H9 (cell line): ENCODE measurements around the gene DIS3L2. TPM values are rescaled to one million over a fixed set of nuclear protein-coding genes. Genes with fewer than 3 reads are reported as not detected.

ENCODE experiments used
- DNase-seq: peaks from one replicate; pipeline ENCODE4 v3.0.0-alpha.2; 2017
- H2AFZ ChIP-seq: one replicate; pipeline ENCODE4 v1.6.1; 2013; ENCODE audit warnings: mild to moderate bottlenecking, low read length, control low read depth, moderate library complexity
- H2AK5ac ChIP-seq: 2 replicates; pipeline ENCODE4 v1.6.1; 2013; ENCODE audit warnings: low read length, control low read depth, mixed read lengths; ENCODE audit not compliant: insufficient read length
- H2BK120ac ChIP-seq: one replicate; pipeline ENCODE4 v1.6.1; 2013; ENCODE audit warnings: low read depth, mild to moderate bottlenecking, low read length, control low read depth, inconsistent platforms; ENCODE audit not compliant: poor library complexity, severe bottlenecking
- H2BK12ac ChIP-seq: 2 replicates; pipeline ENCODE4 v1.6.1; 2013; ENCODE audit warnings: low read length, control low read depth, mixed read lengths, low read depth; ENCODE audit not compliant: insufficient read length
- H2BK15ac ChIP-seq: 2 replicates; pipeline ENCODE4 v1.6.1; 2013; ENCODE audit warnings: low read depth, low read length, control low read depth
- H2BK20ac ChIP-seq: one replicate; pipeline ENCODE4 v1.6.1; 2013; ENCODE audit warnings: low read depth, mild to moderate bottlenecking, low read length, control low read depth, inconsistent platforms; ENCODE audit not compliant: poor library complexity, severe bottlenecking
- H2BK5ac ChIP-seq: 2 replicates; pipeline ENCODE4 v1.6.1; 2013; ENCODE audit warnings: low read length, control low read depth, mixed read lengths; ENCODE audit not compliant: insufficient read length
- H3K14ac ChIP-seq: 2 replicates; pipeline ENCODE4 v1.6.1; 2013; ENCODE audit warnings: low read length, control low read depth; ENCODE audit not compliant: insufficient read depth
- H3K18ac ChIP-seq: 2 replicates; pipeline ENCODE4 v1.6.1; 2013; ENCODE audit warnings: low read depth, mild to moderate bottlenecking, mixed read lengths, low read length, control low read depth; ENCODE audit not compliant: insufficient read length
- H3K23ac ChIP-seq: 2 replicates; pipeline ENCODE4 v1.6.1; 2013; ENCODE audit warnings: low read length, control low read depth, mixed read lengths, low read depth; ENCODE audit not compliant: insufficient read length
- H3K23me2 ChIP-seq: 2 replicates; pipeline ENCODE4 v1.6.1; 2013; ENCODE audit warnings: low read depth, mild to moderate bottlenecking, mixed read lengths, low read length, control low read depth; ENCODE audit not compliant: insufficient read length, poor library complexity, severe bottlenecking
- H3K27ac ChIP-seq: 2 replicates; pipeline ENCODE4 v1.5.1; 2013; ENCODE audit warnings: low read length, control low read depth, mixed read lengths, low read depth; ENCODE audit not compliant: insufficient read length
- H3K27me3 ChIP-seq: 2 replicates; pipeline ENCODE4 v1.6.1; 2013; ENCODE audit warnings: low read length, control low read depth, inconsistent platforms; ENCODE audit not compliant: insufficient read depth
- H3K4ac ChIP-seq: 2 replicates; pipeline ENCODE4 v1.6.1; 2013; ENCODE audit warnings: low read depth, mild to moderate bottlenecking, control low read depth, inconsistent platforms, low read length, moderate library complexity
- H3K4me1 ChIP-seq: 2 replicates; pipeline ENCODE4 v1.6.1; 2013; ENCODE audit warnings: low read length, control low read depth, inconsistent platforms; ENCODE audit not compliant: insufficient read depth
- H3K4me2 ChIP-seq: 2 replicates; pipeline ENCODE4 v1.6.1; 2013; ENCODE audit warnings: low read length, control low read depth, mixed read lengths; ENCODE audit not compliant: insufficient read length, insufficient read depth
- H3K56ac ChIP-seq: 2 replicates; pipeline ENCODE4 v1.6.1; 2013; ENCODE audit warnings: low read depth, mild to moderate bottlenecking, mixed read lengths, low read length, control low read depth; ENCODE audit not compliant: insufficient read length
- H3K79me1 ChIP-seq: 2 replicates; pipeline ENCODE4 v1.6.1; 2013; ENCODE audit warnings: low read depth, mild to moderate bottlenecking, moderate library complexity, low read length, control low read depth, inconsistent platforms; ENCODE audit not compliant: insufficient read depth, poor library complexity, severe bottlenecking
- H3K79me2 ChIP-seq: 2 replicates; pipeline ENCODE4 v1.6.1; 2013; ENCODE audit warnings: low read length, control low read depth, inconsistent platforms; ENCODE audit not compliant: insufficient read depth
- H3K9ac ChIP-seq: 2 replicates; pipeline ENCODE4 v1.6.1; 2013; ENCODE audit warnings: low read length, control low read depth, mixed read lengths; ENCODE audit not compliant: insufficient read length; ENCODE audit errors: extremely low read depth
- H3K9me3 ChIP-seq: one replicate; pipeline ENCODE4 v1.6.1; 2013; ENCODE audit warnings: low read depth, low read length, inconsistent platforms; ENCODE audit not compliant: control insufficient read depth
- H3T11ph ChIP-seq: one replicate; pipeline ENCODE4 v1.6.1; 2013; ENCODE audit warnings: mild to moderate bottlenecking, low read length, control low read depth, inconsistent platforms
- H4K20me1 ChIP-seq: one replicate; pipeline ENCODE4 v1.6.1; 2013; ENCODE audit not compliant: control insufficient read depth, insufficient read length, insufficient read depth
- H4K5ac ChIP-seq: 2 replicates; pipeline ENCODE4 v1.6.1; 2013; ENCODE audit warnings: low read depth, mild to moderate bottlenecking, mixed read lengths, low read length, control low read depth; ENCODE audit not compliant: insufficient read length
- H4K8ac ChIP-seq: replicated peaks from 2 replicates; pipeline ENCODE4 v1.6.1; 2013; ENCODE audit warnings: low read length, control low read depth, mixed read lengths, low read depth; ENCODE audit not compliant: insufficient read length
- H4K91ac ChIP-seq: 2 replicates; pipeline ENCODE4 v1.6.1; 2013; ENCODE audit warnings: low read depth, mild to moderate bottlenecking, moderate library complexity, mixed read lengths, low read length, control low read depth; ENCODE audit not compliant: insufficient read length
- H3K27ac Mint-ChIP-seq, 3 experiments: 2 replicates in 2 of 3; 3 replicates in 1 of 3; pipeline ENCODE4 v1.8.0; 2020 to 2021; ENCODE audit warnings: mixed read lengths in 3 of 3, mild to moderate bottlenecking in 1 of 3, moderate library complexity in 1 of 3
- H3K27me3 Mint-ChIP-seq: 2 replicates; pipeline ENCODE4 v1.8.0; 2021; ENCODE audit warnings: low read depth, mild to moderate bottlenecking, moderate library complexity, mixed read lengths
- H3K36me3 Mint-ChIP-seq, 3 experiments: 2 replicates in 2 of 3; 3 replicates in 1 of 3; pipeline ENCODE4 v1.8.0; 2020 to 2021; ENCODE audit warnings: low read depth in 3 of 3, mixed read lengths in 3 of 3; ENCODE audit not compliant: insufficient read depth in 1 of 3
- H3K4me1 Mint-ChIP-seq, 2 experiments: 2 replicates each; pipeline ENCODE4 v1.8.0; 2020; ENCODE audit warnings: mixed read lengths in 2 of 2
- H3K4me3 Mint-ChIP-seq, 2 experiments: 2 replicates in 1 of 2; 3 replicates in 1 of 2; pipeline ENCODE4 v1.8.0; 2020 to 2021; ENCODE audit warnings: mild to moderate bottlenecking in 2 of 2, mixed read lengths in 2 of 2, moderate library complexity in 1 of 2
- H3K9me3 Mint-ChIP-seq, 2 experiments: 2 replicates in 1 of 2; 3 replicates in 1 of 2; pipeline ENCODE4 v1.8.0; 2020; ENCODE audit warnings: mild to moderate bottlenecking in 2 of 2, mixed read lengths in 2 of 2, moderate library complexity in 1 of 2
- CTCF ChIP-seq: fragments of 200-600 bp; sonication (generic); conservative IDR thresholded peaks from 3 replicates; pipeline ENCODE4 v1.8.0; 2021; ENCODE audit warnings: antibody characterized with exemption, mild to moderate bottlenecking
- WGBS: extraction: QIAGEN DNeasy Blood & Tissue Kit; methylation state at CpG from one replicate; pipeline ENCODE4 v1.1.7; 2013; ENCODE audit warnings: missing lambda C conversion rate, low lambda C conversion rate, mixed read lengths; ENCODE audit not compliant: insufficient read length; ENCODE audit errors: extremely low coverage; 5-methylcytosine and 5-hydroxymethylcytosine counted together
- total RNA-seq: library from RNA; stranded (reverse); gene quantifications from 2 replicates; pipeline ENCODE4 v1.2.1, GENCODE V29; 2021

Gene DIS3L2
- total RNA-seq, 1 experiment from 2014 or later, result 28.1 TPM

- no peak overlapping the region for H2BK20ac ChIP-seq
- no peak for TF ChIP-seq CTCF
- no peaks in the 10 kb centered on the region for H3K23me2 ChIP-seq
- H4K20me1 ChIP-seq, result no peaks in the 10 kb centered on the region
- H3K4me2 ChIP-seq, result no peak overlapping the region
- Mint-ChIP-seq H3K4me1 (peaks cover 17 to 27% of the 10 kb centered on the region in 2 experiments), H3K36me3 (no peaks in the 10 kb centered on the region; a peak in 2 of 7 replicates), H3K4me3 (no peak overlapping the region; a peak in 1 of 5 replicates), H3K27me3 (no peaks in the 10 kb centered on the region), H3K27ac (no peak overlapping the region; a peak in 1 of 7 replicates), H3K9me3 (no peaks in the 10 kb centered on the region)
- H3K9me3 ChIP-seq, result no peaks in the 10 kb centered on the region
- H2BK5ac ChIP-seq, result no peak overlapping the region
- H3K79me1 ChIP-seq, result no peaks in the 10 kb centered on the region
- H3K9ac ChIP-seq, result no peak overlapping the region
- no peak overlapping the region for H3K27ac ChIP-seq
- H2BK12ac ChIP-seq, result no peak overlapping the region
- DNase-seq, result no peak
- H3K4ac ChIP-seq, result no peak overlapping the region
- no CpG with 5 or more reads among the region's 2 CpGs for WGBS
- H4K5ac ChIP-seq, result no peak overlapping the region
- no peak overlapping the region for H3K56ac ChIP-seq
- no peaks in the 10 kb centered on the region for H3K27me3 ChIP-seq
- H3K18ac ChIP-seq, result no peak overlapping the region
- no peak overlapping the region for H2BK120ac ChIP-seq
- no peak overlapping the region for H2AFZ ChIP-seq
- no peak overlapping the region for H2BK15ac ChIP-seq
- no peak overlapping the region for H3K23ac ChIP-seq
- H3T11ph ChIP-seq, result no peak overlapping the region
- H2AK5ac ChIP-seq, result no peak overlapping the region
- H3K79me2 ChIP-seq, result no peaks in the 10 kb centered on the region
- H3K4me1 ChIP-seq, result no peaks in the 10 kb centered on the region
- no peak overlapping the region for H4K91ac ChIP-seq
- no peak overlapping the region for H4K8ac ChIP-seq
- H3K14ac ChIP-seq, result no peak overlapping the region
These were observed 358.9 kb downstream of the DIS3L2 start for GRCh38 chr2:232320443-232320803.
